ENCODE measurements around the gene FSTL4.

GRCh38 chr5:133199417-133200178, 412.7 kb downstream of the FSTL4 start:
- TF ChIP-seq POLR2A (IDR thresholded peaks at IDR 0.05), result no peak
- no peak for TF ChIP-seq EP300 (IDR thresholded peaks at IDR 0.05)
